BLaER1 (cell line): ENCODE data around the gene TMEM163.
"Not testable (repeated sequence)": the region's sequence is repeated elsewhere in the genome, so short reads cannot be mapped to it uniquely, and the experiment has no call there.

Experiments used
- H3K27ac ChIP-seq: shearing (Covaris generic); formaldehyde crosslinking; 2 replicates; pipeline ENCODE4 v1.8.1; 2022
- H3K27me3 ChIP-seq: shearing (Covaris generic); formaldehyde crosslinking; 2 replicates; pipeline ENCODE4 v1.8.1; 2022
- H3K36me3 ChIP-seq: shearing (Covaris generic); formaldehyde crosslinking; 2 replicates; pipeline ENCODE4 v1.8.1; 2022
- H3K4me1 ChIP-seq: shearing (Covaris generic); formaldehyde crosslinking; 2 replicates; pipeline ENCODE4 v1.8.1; 2022
- H3K4me2 ChIP-seq: shearing (Covaris generic); formaldehyde crosslinking; 2 replicates; pipeline ENCODE4 v1.8.1; 2022
- H3K4me3 ChIP-seq: shearing (Covaris generic); formaldehyde crosslinking; 2 replicates; pipeline ENCODE4 v1.8.1; 2022
- H3K9ac ChIP-seq: shearing (Covaris generic); formaldehyde crosslinking; 2 replicates; pipeline ENCODE4 v1.8.1; 2022
- H3K9me3 ChIP-seq: shearing (Covaris generic); formaldehyde crosslinking; 2 replicates; pipeline ENCODE4 v1.8.1; 2022
- H4K20me1 ChIP-seq: shearing (Covaris generic); formaldehyde crosslinking; 2 replicates; pipeline ENCODE4 v1.8.1; 2022
- Cebpa-rat ChIP-seq: shearing (Covaris generic); IDR thresholded peaks from 2 replicates; pipeline ENCODE4 v1.8.1; 2022

TMEM163 gene

DNA sequence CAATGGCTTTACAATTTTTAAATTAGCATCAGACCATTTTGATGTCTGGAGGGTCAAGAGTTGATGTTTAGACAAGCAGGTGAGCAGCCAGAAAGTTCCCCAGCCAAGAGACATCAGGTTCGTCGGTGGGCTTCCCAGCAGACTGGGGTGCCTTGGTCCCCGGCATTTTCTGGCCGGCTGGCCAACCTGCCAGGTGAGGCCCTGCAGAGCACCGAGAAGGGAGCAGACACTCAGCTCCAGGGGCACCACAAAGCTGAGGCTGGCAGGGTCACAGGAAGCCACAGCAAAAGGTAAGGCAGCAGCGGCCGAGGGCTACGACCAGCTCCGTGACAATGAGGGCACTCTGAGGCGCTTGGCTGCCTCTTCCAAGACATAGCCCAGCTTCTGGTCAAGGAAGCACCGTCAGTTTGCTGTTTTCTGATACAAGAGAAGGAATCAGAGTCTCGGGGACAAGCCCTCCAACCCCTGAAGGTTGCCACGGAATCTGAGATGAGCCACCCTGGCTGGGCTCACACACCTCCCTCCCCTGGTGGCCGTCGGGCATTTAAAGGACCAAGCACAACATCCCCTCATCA is 235.9 kb downstream of the TMEM163 start:
- Histone ChIP-seq H3K4me3 (no peak overlapping the region), H3K27me3 (no peaks in the 10 kb centered on the region), H3K9ac (no peak overlapping the region), H3K9me3 (no peaks in the 10 kb centered on the region), H3K4me1 (no peaks in the 10 kb centered on the region), H4K20me1 (no peaks in the 10 kb centered on the region), H3K36me3 (no peaks in the 10 kb centered on the region), H3K27ac (no peak overlapping the region), H3K4me2 (no peak overlapping the region)
- TF ChIP-seq Cebpa-rat: no peak

GRCh38 chr2:134482131-134482723 is 236.6 kb downstream of the TMEM163 start:
- no peaks in the 10 kb centered on the region for H3K4me1 ChIP-seq
- no peaks in the 10 kb centered on the region for H3K27me3 ChIP-seq
- TF ChIP-seq Cebpa-rat: no peak
- H3K4me3 ChIP-seq: no peak overlapping the region
- H3K9me3 ChIP-seq: no peaks in the 10 kb centered on the region
- H3K4me2 ChIP-seq: no peak overlapping the region
- H3K27ac ChIP-seq: no peak overlapping the region
- no peak overlapping the region for H3K9ac ChIP-seq
- H3K36me3 ChIP-seq: no peaks in the 10 kb centered on the region
- no peaks in the 10 kb centered on the region for H4K20me1 ChIP-seq

DNA sequence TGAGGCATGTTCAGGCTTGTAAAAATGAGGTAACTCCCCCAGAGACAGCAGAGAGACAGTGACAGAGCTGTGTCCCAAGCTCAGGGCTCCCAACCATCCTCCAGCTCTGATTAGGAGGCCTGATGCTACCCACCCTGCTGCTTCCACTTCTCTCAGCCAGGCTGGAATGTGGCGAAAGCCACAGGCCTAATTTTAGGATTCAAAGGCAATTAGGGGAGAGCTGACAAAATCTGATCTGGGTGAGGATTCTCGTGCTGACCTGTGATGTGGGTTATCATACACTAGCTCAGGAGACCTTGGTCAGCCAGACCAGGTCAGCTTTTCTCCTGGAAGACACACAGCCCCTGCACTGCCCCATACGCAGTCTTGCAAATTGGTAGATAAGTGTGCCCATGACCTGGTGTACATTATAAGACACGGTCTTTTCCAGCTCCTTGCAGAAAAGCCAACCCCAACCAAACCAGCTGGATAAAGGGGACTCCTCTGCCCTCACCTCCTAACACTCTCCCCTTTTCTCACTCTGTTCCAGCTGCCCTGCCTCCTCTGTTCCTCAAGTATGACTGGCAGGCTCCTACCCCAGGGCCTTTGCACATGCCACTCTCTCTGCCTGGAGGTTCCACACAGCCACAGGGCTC is 239.0 kb downstream of the TMEM163 start:
- Histone ChIP-seq H3K36me3 (no peaks in the 10 kb centered on the region), H4K20me1 (no peaks in the 10 kb centered on the region)

DNA sequence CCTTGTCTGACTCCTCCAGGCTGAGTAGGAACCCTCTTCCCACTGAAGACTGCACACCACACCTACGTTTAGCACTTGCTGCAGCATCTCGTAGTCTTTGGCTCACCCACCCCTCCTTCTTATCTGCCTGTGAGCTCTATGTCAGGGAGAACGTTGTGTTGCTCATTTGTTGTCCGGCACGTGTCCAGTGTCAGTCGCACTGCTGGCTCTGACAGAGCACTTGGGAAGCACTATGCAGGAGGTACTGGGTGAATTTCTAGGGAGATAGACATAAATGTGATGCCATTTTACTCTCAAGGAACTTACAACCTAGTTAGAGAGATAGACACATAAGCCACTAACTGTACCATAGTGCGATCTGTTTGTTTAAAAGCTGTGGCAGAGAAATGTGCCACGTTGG is 241.8 kb downstream of the TMEM163 start:
- H4K20me1 ChIP-seq, H3K4me3 ChIP-seq, H3K27ac ChIP-seq, H3K4me2 ChIP-seq, H3K9me3 ChIP-seq, H3K27me3 ChIP-seq, H3K9ac ChIP-seq, H3K36me3 ChIP-seq, H3K4me1 ChIP-seq: not testable (repeated sequence)

More for the DNA sequence above, 239.0 kb downstream of the TMEM163 start:
- Histone ChIP-seq H3K4me3 (no peak overlapping the region), H3K9me3 (no peaks in the 10 kb centered on the region), H3K9ac (no peak overlapping the region), H3K27ac (no peak overlapping the region), H3K4me2 (no peak overlapping the region), H3K27me3 (no peaks in the 10 kb centered on the region), H3K4me1 (no peaks in the 10 kb centered on the region)
- no peak for TF ChIP-seq Cebpa-rat

GRCh38 chr2:134470561-134471168 is 248.1 kb downstream of the TMEM163 start:
- H4K20me1 ChIP-seq: no peaks in the 10 kb centered on the region
- no peak overlapping the region for H3K4me3 ChIP-seq
- H3K4me1 ChIP-seq: no peaks in the 10 kb centered on the region
- TF ChIP-seq Cebpa-rat: no peak
- no peaks in the 10 kb centered on the region for H3K36me3 ChIP-seq
- no peak overlapping the region for H3K9ac ChIP-seq
- H3K27me3 ChIP-seq: no peaks in the 10 kb centered on the region
- no peak overlapping the region for H3K27ac ChIP-seq
- peaks cover 5% of the 10 kb centered on the region; the same call in 1 of the 2 replicates for H3K9me3 ChIP-seq
- no peak overlapping the region for H3K4me2 ChIP-seq

- Histone ChIP-seq H3K9me3 (peaks cover 5% of the 10 kb centered on the region; the same call in 1 of the 2 replicates), H3K36me3 (no peaks in the 10 kb centered on the region), H3K9ac (no peak overlapping the region), H3K4me2 (no peak overlapping the region), H3K4me3 (no peak overlapping the region), H3K27ac (no peak overlapping the region), H3K27me3 (no peaks in the 10 kb centered on the region), H3K4me1 (no peaks in the 10 kb centered on the region), H4K20me1 (no peaks in the 10 kb centered on the region)
- TF ChIP-seq Cebpa-rat: no peak
Observed at GRCh38 chr2:134469516-134470115, 249.2 kb downstream of the TMEM163 start.

GRCh38 chr2:134468776-134469175 is 250.0 kb downstream of the TMEM163 start:
- TF ChIP-seq Cebpa-rat: no peak
- Histone ChIP-seq H3K9me3 (peaks cover 5% of the 10 kb centered on the region; the same call in 1 of the 2 replicates), H3K27ac (no peak overlapping the region), H4K20me1 (no peaks in the 10 kb centered on the region), H3K4me3 (no peak overlapping the region), H3K4me2 (no peak overlapping the region), H3K27me3 (no peaks in the 10 kb centered on the region), H3K4me1 (no peaks in the 10 kb centered on the region), H3K9ac (no peak overlapping the region), H3K36me3 (no peaks in the 10 kb centered on the region)

GRCh38 chr2:134468164-134468563 is 250.6 kb downstream of the TMEM163 start:
- H3K9ac ChIP-seq: no peak overlapping the region
- no peak overlapping the region for H3K4me2 ChIP-seq
- no peak overlapping the region for H3K27ac ChIP-seq
- H3K36me3 ChIP-seq: no peaks in the 10 kb centered on the region
- no peaks in the 10 kb centered on the region for H3K4me1 ChIP-seq
- H3K4me3 ChIP-seq: no peak overlapping the region
- H4K20me1 ChIP-seq: no peaks in the 10 kb centered on the region
- TF ChIP-seq Cebpa-rat: no peak
- H3K27me3 ChIP-seq: no peaks in the 10 kb centered on the region
- peaks cover 2% of the 10 kb centered on the region; the same call in 1 of the 2 replicates for H3K9me3 ChIP-seq

- Histone ChIP-seq H3K9me3 (no peaks in the 10 kb centered on the region), H3K4me2 (no peak overlapping the region), H3K9ac (no peak overlapping the region), H3K27me3 (no peaks in the 10 kb centered on the region), H3K4me3 (no peak overlapping the region), H3K36me3 (no peaks in the 10 kb centered on the region), H3K27ac (no peak overlapping the region), H4K20me1 (no peaks in the 10 kb centered on the region), H3K4me1 (no peaks in the 10 kb centered on the region)
- no peak for TF ChIP-seq Cebpa-rat
Observed at GRCh38 chr2:134466141-134466540, 252.7 kb downstream of the TMEM163 start.
